GM12878 (cell line): ENCODE results near the gene SCNM1.

Experiments
- CTCF ChIP-seq, 3 experiments: IDR thresholded peaks in 2 of 3; conservative IDR thresholded peaks in 1 of 3; 2 replicates each; pipeline ENCODE4 v1.5.1; 2011; ENCODE audit warnings: low read depth in 3 of 3, low read length in 3 of 3, mild to moderate bottlenecking in 3 of 3, control low read depth in 2 of 3, moderate library complexity in 2 of 3, inconsistent platforms in 1 of 3, mixed read lengths in 1 of 3; ENCODE audit not compliant: control insufficient read depth in 2 of 3, insufficient read depth in 1 of 3; ENCODE audit errors: extremely low read depth in 1 of 3
- EP300 ChIP-seq, 2 experiments: fragments of 150-350 bp in 1 of 2; IDR thresholded peaks; 2 replicates each; pipeline ENCODE4 v1.6.1; 2011 to 2012; ENCODE audit warnings: low read depth in 2 of 2, low read length in 2 of 2, borderline replicate concordance in 1 of 2, improper control_type of control experiment in 1 of 2, inconsistent platforms in 1 of 2; ENCODE audit not compliant: control insufficient read depth in 1 of 2
- EZH2 ChIP-seq: IDR thresholded peaks from 2 replicates; pipeline ENCODE4 v1.6.1; 2012; ENCODE audit warnings: low read depth, mild to moderate bottlenecking, control low read depth, inconsistent platforms, low read length, borderline replicate concordance; ENCODE audit not compliant: control insufficient read depth
- MEF2A ChIP-seq: IDR thresholded peaks from 2 replicates; pipeline ENCODE4 v1.6.1; 2011; ENCODE audit warnings: low read depth, mild to moderate bottlenecking, low read length, moderate library complexity; ENCODE audit not compliant: insufficient read depth
- MXI1 ChIP-seq: fragments of 150-350 bp; IDR thresholded peaks from 2 replicates; pipeline ENCODE4 v1.6.1; 2011; ENCODE audit warnings: low read depth, mild to moderate bottlenecking, inconsistent platforms, low read length, improper control_type of control experiment
- NFIC ChIP-seq: IDR thresholded peaks from 2 replicates; pipeline ENCODE4 v1.6.1; 2012; ENCODE audit warnings: low read depth, mild to moderate bottlenecking, inconsistent platforms, low read length, moderate library complexity
- POU2F2 ChIP-seq: IDR thresholded peaks from 3 replicates; pipeline ENCODE4 v1.6.1; 2011; ENCODE audit warnings: low read depth, mild to moderate bottlenecking, low read length, borderline replicate concordance
- RAD51 ChIP-seq: fragments of 450-650 bp; IDR thresholded peaks from 2 replicates; pipeline ENCODE4 v1.6.1; 2016; ENCODE audit warnings: moderate library complexity, mild to moderate bottlenecking, inconsistent platforms
- TAF1 ChIP-seq: IDR thresholded peaks from 2 replicates; pipeline ENCODE4 v1.6.1; 2011; ENCODE audit warnings: mild to moderate bottlenecking, low read depth, low read length, borderline replicate concordance
- TCF7 ChIP-seq: IDR thresholded peaks from 2 replicates; pipeline ENCODE4 v1.6.1; 2014; ENCODE audit warnings: antibody characterized with exemption, borderline replicate concordance
- YY1 ChIP-seq: IDR thresholded peaks from 2 replicates; pipeline ENCODE4 v1.6.1; 2011; ENCODE audit warnings: low read depth, mild to moderate bottlenecking, low read length
- ZNF217 ChIP-seq: fragments of 450-650 bp; IDR thresholded peaks from 2 replicates; pipeline ENCODE4 v1.6.1; 2017; ENCODE audit warnings: antibody characterized with exemption, mild to moderate bottlenecking

- no peak for TF ChIP-seq RAD51
- peak; percentile 35 to 58 (median 50) for TF ChIP-seq CTCF (IDR thresholded peaks at IDR 0.05 in 2 of 3, conservative IDR thresholded peaks at IDR 0.05 in 1 of 3; ENCODE audit: control insufficient read depth in 2 of 3, extremely low read depth in 1 of 3, insufficient read depth in 1 of 3, low read depth in 3 of 3, low read length in 3 of 3)
- TF ChIP-seq NFIC, result no peak
- TF ChIP-seq POU2F2, result no peak
- no peak for TF ChIP-seq EZH2
- no peak for TF ChIP-seq EP300 (IDR thresholded peaks at IDR 0.05; ENCODE audit: borderline replicate concordance in 1 of 2, control insufficient read depth in 1 of 2, low read depth in 2 of 2, low read length in 2 of 2)
- TF ChIP-seq MXI1, result no peak
- TF ChIP-seq TAF1, result no peak
- no peak for TF ChIP-seq YY1
- no peak for TF ChIP-seq MEF2A
- no peak for TF ChIP-seq TCF7
- TF ChIP-seq ZNF217, result no peak
Observed at GRCh38 chr1:151175863-151176262, 9.9 kb downstream of the SCNM1 start, which contains the start of gene TMOD4.
